NCI-H345 treated with DMSO at 0.1 percent for 48 hours (cell line): ENCODE measurements around the gene IGF2R.

Experiments
- DNase-seq: peaks from one replicate; lab custom pipeline; 2025; ENCODE audit not compliant: unreplicated experiment; lab: John Stamatoyannopoulos, UW

Gene IGF2R

GRCh38 chr6:160070427-160070826 lies 101.5 kb downstream of the IGF2R start:
- no peak for DNase-seq

GRCh38 chr6:160070831-160071230 lies 101.9 kb downstream of the IGF2R start:
- no peak for DNase-seq

GRCh38 chr6:160071805-160072690 lies 103.2 kb downstream of the IGF2R start:
- DNase-seq: no peak

- no peak for DNase-seq
Observed at GRCh38 chr6:160073272-160073671, 104.4 kb downstream of the IGF2R start.

- no peak for DNase-seq
Observed at GRCh38 chr6:160076009-160076408, 107.1 kb downstream of the IGF2R start.

- DNase-seq: no peak
Observed at GRCh38 chr6:160077024-160077423, 108.1 kb downstream of the IGF2R start.

- DNase-seq: no peak
Observed at GRCh38 chr6:160077526-160077925, 108.6 kb downstream of the IGF2R start.

GRCh38 chr6:160078883-160079685 lies 110.2 kb downstream of the IGF2R start:
- DNase-seq: no peak

- DNase-seq: no peak
Observed at GRCh38 chr6:160079686-160080043, 110.8 kb downstream of the IGF2R start.

GRCh38 chr6:160080097-160080496 lies 111.2 kb downstream of the IGF2R start:
- DNase-seq: no peak

GRCh38 chr6:160081398-160081797 lies 112.5 kb downstream of the IGF2R start:
- DNase-seq: no peak

- no peak for DNase-seq
Observed at GRCh38 chr6:160082627-160083026, 113.7 kb downstream of the IGF2R start.

GRCh38 chr6:160084198-160084776 lies 115.4 kb downstream of the IGF2R start:
- DNase-seq: no peak

- DNase-seq: no peak
Observed at GRCh38 chr6:160085226-160085625, 116.3 kb downstream of the IGF2R start.

GRCh38 chr6:160085713-160086505 lies 117.0 kb downstream of the IGF2R start:
- DNase-seq: no peak

GRCh38 chr6:160086754-160087153 lies 117.9 kb downstream of the IGF2R start:
- DNase-seq: no peak

GRCh38 chr6:160088069-160088783 lies 119.3 kb downstream of the IGF2R start:
- DNase-seq: no peak

GRCh38 chr6:160088784-160089533 lies 120.1 kb downstream of the IGF2R start:
- no peak for DNase-seq

GRCh38 chr6:160089534-160089897 lies 120.6 kb downstream of the IGF2R start:
- no peak for DNase-seq
